Astrocyte of the cerebellum (primary cell): Measurements from ENCODE around the gene LENEP.

Experiments used
- DNase-seq: peaks from one replicate; pipeline ENCODE4 v3.0.0-alpha.2; 2011; ENCODE audit warnings: low read depth
- H3K4me3 ChIP-seq: 2 replicates; pipeline ENCODE4 v1.5.1; 2011; ENCODE audit warnings: mild to moderate bottlenecking, low read depth, low read length, moderate library complexity
- in situ Hi-C: cut with HindIII; loops from 2 replicates; pipeline ENCODE4 v1.10.0; 2017; ENCODE audit warnings: low sequenced_read_pairs
- TF ChIP-seq, protein P1 (sequence below): IDR thresholded peaks from 2 replicates; pipeline ENCODE4 v1.5.1; 2012; ENCODE audit warnings: low read length, low read depth, moderate library complexity, mild to moderate bottlenecking; ENCODE audit errors: missing control alignments

The LENEP gene

GRCh38 chr1:155019377-155020245 lies 26.2 kb downstream of the LENEP start:
- DNase-seq = no peak
- TF ChIP-seq, protein P1, sequence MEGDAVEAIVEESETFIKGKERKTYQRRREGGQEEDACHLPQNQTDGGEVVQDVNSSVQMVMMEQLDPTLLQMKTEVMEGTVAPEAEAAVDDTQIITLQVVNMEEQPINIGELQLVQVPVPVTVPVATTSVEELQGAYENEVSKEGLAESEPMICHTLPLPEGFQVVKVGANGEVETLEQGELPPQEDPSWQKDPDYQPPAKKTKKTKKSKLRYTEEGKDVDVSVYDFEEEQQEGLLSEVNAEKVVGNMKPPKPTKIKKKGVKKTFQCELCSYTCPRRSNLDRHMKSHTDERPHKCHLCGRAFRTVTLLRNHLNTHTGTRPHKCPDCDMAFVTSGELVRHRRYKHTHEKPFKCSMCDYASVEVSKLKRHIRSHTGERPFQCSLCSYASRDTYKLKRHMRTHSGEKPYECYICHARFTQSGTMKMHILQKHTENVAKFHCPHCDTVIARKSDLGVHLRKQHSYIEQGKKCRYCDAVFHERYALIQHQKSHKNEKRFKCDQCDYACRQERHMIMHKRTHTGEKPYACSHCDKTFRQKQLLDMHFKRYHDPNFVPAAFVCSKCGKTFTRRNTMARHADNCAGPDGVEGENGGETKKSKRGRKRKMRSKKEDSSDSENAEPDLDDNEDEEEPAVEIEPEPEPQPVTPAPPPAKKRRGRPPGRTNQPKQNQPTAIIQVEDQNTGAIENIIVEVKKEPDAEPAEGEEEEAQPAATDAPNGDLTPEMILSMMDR = no peak
- H3K4me3 ChIP-seq = no peak overlapping the region
- in situ Hi-C loops = loop anchor here (5.0 kb wide), 1 partner anchor 147 kb away; the partner anchor contains the start of gene KCNN3

DNA sequence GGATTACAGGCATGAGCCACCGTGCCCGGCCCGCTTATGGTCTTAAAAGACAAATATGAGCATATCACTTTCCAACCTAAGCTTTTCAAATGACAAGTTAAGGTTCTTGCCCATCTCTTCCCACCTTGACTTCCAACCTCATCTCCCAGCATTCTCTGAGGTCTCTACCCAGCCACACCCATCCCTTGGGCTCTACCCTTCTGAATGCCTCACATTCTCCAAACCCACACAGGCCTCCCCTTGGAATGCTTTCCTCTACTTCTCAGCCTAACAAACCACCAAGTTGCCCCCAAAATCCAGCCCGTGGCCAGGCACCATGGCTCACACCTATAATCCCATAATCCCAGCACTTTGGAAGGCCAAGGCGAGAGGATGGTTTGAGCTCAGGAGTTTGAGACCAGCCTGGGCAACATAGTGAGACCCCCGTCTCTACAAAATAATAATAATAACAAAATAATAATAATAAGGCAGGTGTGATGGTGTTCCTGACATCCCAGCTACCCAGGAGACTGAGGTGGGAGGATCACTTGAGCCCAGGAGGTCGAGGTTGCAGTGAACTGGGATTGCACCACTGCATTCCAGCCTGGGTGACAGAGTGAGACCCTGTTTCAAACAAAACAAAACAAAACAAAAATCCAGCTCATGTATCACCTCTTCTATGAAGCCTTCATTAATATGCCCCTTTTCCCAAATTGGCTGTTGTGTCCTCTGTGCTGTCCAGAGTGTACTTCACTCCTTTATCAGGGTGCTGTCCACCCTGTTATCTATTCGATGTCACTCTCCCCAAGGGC lies 28.9 kb downstream of the LENEP start:
- in situ Hi-C loops = no loop called here
- TF ChIP-seq, protein P1 = no peak
- DNase-seq = no peak
- no peak overlapping the region for H3K4me3 ChIP-seq

DNA sequence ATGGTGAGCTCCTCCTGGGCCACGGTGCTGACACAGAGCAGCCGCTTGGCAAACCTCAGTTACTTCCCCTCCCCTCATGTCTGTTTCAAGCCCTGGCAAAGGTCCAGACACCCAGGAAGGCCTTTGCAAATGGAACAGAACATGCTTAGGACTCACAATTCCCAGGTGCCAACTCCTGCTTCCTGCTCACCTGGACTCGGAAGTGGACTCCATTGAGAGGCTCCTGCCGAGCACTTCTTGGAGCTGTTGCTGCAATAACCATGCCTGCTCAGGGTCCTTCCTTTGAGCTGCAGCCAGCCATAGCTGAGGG lies 29.5 kb downstream of the LENEP start:
- DNase-seq = no peak
- H3K4me3 ChIP-seq = no peak overlapping the region
- in situ Hi-C loops = no loop called here
- TF ChIP-seq, protein P1 = no peak

- in situ Hi-C loops = no loop called here
- H3K4me3 ChIP-seq = no peak overlapping the region
- TF ChIP-seq, protein P1 = no peak
- DNase-seq = no peak
Measured at GRCh38 chr1:155023627-155024026, 30.2 kb downstream of the LENEP start.

- in situ Hi-C loops = no loop called here
- DNase-seq = no peak
- no peak overlapping the region for H3K4me3 ChIP-seq
- TF ChIP-seq, protein P1 = no peak
Measured at GRCh38 chr1:155024315-155024714, 30.9 kb downstream of the LENEP start.

- in situ Hi-C loops = no loop called here
- TF ChIP-seq, protein P1 = no peak
- no peak for DNase-seq
- H3K4me3 ChIP-seq = no peak overlapping the region
Measured at GRCh38 chr1:155026154-155026553, 32.8 kb downstream of the LENEP start.
